K562 (cell line): ENCODE results near the gene MAN2B1. TPM values are rescaled to one million over a fixed set of nuclear protein-coding genes. Genes with fewer than 3 reads are reported as not detected.

Experiments used
- BCL6 ChIP-seq: fragments of 250-450 bp; sonication (Bioruptor Pico); IDR thresholded peaks from 2 replicates; pipeline ENCODE4 v1.4.0; 2020
- CXXC5 ChIP-seq: fragments of 250-450 bp; sonication (Bioruptor Pico); IDR thresholded peaks from 2 replicates; pipeline ENCODE4 v1.8.0; 2022; ENCODE audit warnings: inconsistent platforms, mild to moderate bottlenecking, moderate library complexity
- EWSR1 ChIP-seq: fragments of 450-650 bp; IDR thresholded peaks from 2 replicates; pipeline ENCODE4 v1.6.1; 2018; ENCODE audit warnings: borderline replicate concordance, mild to moderate bottlenecking, low read depth, moderate library complexity; ENCODE audit not compliant: partially characterized antibody
- GTF2A2 ChIP-seq: IDR thresholded peaks from 2 replicates; pipeline ENCODE4 v1.6.1; 2016; ENCODE audit warnings: mild to moderate bottlenecking, missing genetic modification characterization, missing compliant biosample characterization
- PKNOX1 ChIP-seq: fragments of 450-650 bp; IDR thresholded peaks from 2 replicates; pipeline ENCODE4 v1.6.1; 2016
- RAD21 ChIP-seq, 2 experiments: fragments of 250-450 bp in 1 of 2; fragments of 450-650 bp in 1 of 2; sonication (Bioruptor Pico) in 1 of 2; formaldehyde crosslinking in 1 of 2; IDR thresholded peaks in 1 of 2; conservative IDR thresholded peaks in 1 of 2; 2 replicates each; pipeline versions ENCODE4 v1.4.0 to v1.8.0; 2020 to 2022; ENCODE audit warnings: mild to moderate bottlenecking in 2 of 2, moderate library complexity in 1 of 2
- SMC3 ChIP-seq: conservative IDR thresholded peaks from 2 replicates; pipeline ENCODE4 v1.6.1; 2011; ENCODE audit warnings: low read depth, low read length, improper control_type of control experiment; ENCODE audit not compliant: insufficient read depth
- SNAPC5 ChIP-seq: fragments of 250-450 bp; sonication (Bioruptor Pico); IDR thresholded peaks from 2 replicates; pipeline ENCODE4 v1.8.0; 2021; ENCODE audit warnings: moderate library complexity, mild to moderate bottlenecking, inconsistent platforms
- SP2 ChIP-seq: IDR thresholded peaks from 2 replicates; pipeline ENCODE4 v1.6.1; 2011; ENCODE audit warnings: mild to moderate bottlenecking, low read depth, low read length, moderate library complexity; ENCODE audit not compliant: poor library complexity, severe bottlenecking; ENCODE audit errors: extremely low read depth
- WHSC1 ChIP-seq: IDR thresholded peaks from one replicate; pipeline ENCODE4 v1.6.1; 2012; ENCODE audit warnings: low read length, control low read depth, inconsistent platforms
- ZNF507 ChIP-seq: conservative IDR thresholded peaks from 2 replicates; pipeline ENCODE4 v1.6.1; 2017; ENCODE audit warnings: missing genetic modification characterization, missing compliant biosample characterization
- ZNF518B ChIP-seq: fragments of 250-450 bp; sonication (Bioruptor Pico); IDR thresholded peaks from 2 replicates; pipeline ENCODE4 v1.5.0; 2021; ENCODE audit warnings: mild to moderate bottlenecking, moderate library complexity
- ZNF668 ChIP-seq: fragments of 250-450 bp; sonication (Bioruptor Pico); IDR thresholded peaks from 2 replicates; pipeline ENCODE4 v1.8.0; 2022; ENCODE audit warnings: mild to moderate bottlenecking, inconsistent platforms
- polyA plus RNA-seq, 8 experiments: library from polyadenylated mRNA; depleted of rRNA in 4 of 8; stranded (reverse) in 5 of 8; unstranded in 3 of 8; fragments of >200 nt; fragmentation: Nextera tagmentation in 2 of 8; fragmentation: Illumina TruSeq in 1 of 8; extraction: Ambion mirVana in 2 of 8; extraction: Trizol in 1 of 8; gene quantifications; 2 replicates each; pipeline versions ENCODE4 v1.2.1 to v1.2.3, GENCODE V29; 2011 to 2014; ENCODE audit warnings: inconsistent platforms in 1 of 8, missing spikeins in 1 of 8
- total RNA-seq, 7 experiments: library from RNA; depleted of rRNA in 6 of 7; stranded (reverse); fragments of >200 nt in 6 of 7; fragmentation: Illumina TruSeq in 2 of 7; extraction: Trizol in 2 of 7; gene quantifications; 2 replicates each; pipeline versions ENCODE4 v1.2.1 to v1.2.3, GENCODE V29; 2011 to 2021; ENCODE audit warnings: low replicate concordance in 1 of 7
- TF ChIP-seq, protein P1 (sequence below): fragments of 450-650 bp; IDR thresholded peaks from 2 replicates; pipeline ENCODE4 v1.6.1; 2017; ENCODE audit warnings: antibody characterized with exemption
- TF ChIP-seq, protein P2 (sequence below): sonication (generic); formaldehyde crosslinking; IDR thresholded peaks from 2 replicates; pipeline ENCODE4 v1.8.1; 2023; ENCODE audit warnings: mild to moderate bottlenecking, missing genetic modification reagents
- TF ChIP-seq, protein P3 (sequence below): IDR thresholded peaks from 2 replicates; pipeline ENCODE4 v1.6.1; 2011; ENCODE audit warnings: borderline replicate concordance, low read depth, mild to moderate bottlenecking, moderate library complexity, low read length; ENCODE audit not compliant: insufficient read depth, poor library complexity, severe bottlenecking

MAN2B1 gene
- total and polyA plus RNA-seq, 9 of the 15 experiments (the other 6 are each of a cell fraction or from before 2014, with no cell fraction given): 0.59 to 33.8 (median 11.4) TPM

GRCh38 chr19:12648088-12648487, 18.5 kb downstream of the MAN2B1 start (continued):
- TF ChIP-seq EWSR1: no peak
- no peak for TF ChIP-seq PKNOX1
- TF ChIP-seq RAD21 (CRISPR knock-in tag; conservative IDR thresholded peaks at IDR 0.05 in 1 of 2, IDR thresholded peaks at IDR 0.05 in 1 of 2): peak in 1 of 2 experiments; percentile 27; a peak in 2 of 4 replicates
- TF ChIP-seq ZNF507 (tag): no peak
- TF ChIP-seq, protein P1, sequence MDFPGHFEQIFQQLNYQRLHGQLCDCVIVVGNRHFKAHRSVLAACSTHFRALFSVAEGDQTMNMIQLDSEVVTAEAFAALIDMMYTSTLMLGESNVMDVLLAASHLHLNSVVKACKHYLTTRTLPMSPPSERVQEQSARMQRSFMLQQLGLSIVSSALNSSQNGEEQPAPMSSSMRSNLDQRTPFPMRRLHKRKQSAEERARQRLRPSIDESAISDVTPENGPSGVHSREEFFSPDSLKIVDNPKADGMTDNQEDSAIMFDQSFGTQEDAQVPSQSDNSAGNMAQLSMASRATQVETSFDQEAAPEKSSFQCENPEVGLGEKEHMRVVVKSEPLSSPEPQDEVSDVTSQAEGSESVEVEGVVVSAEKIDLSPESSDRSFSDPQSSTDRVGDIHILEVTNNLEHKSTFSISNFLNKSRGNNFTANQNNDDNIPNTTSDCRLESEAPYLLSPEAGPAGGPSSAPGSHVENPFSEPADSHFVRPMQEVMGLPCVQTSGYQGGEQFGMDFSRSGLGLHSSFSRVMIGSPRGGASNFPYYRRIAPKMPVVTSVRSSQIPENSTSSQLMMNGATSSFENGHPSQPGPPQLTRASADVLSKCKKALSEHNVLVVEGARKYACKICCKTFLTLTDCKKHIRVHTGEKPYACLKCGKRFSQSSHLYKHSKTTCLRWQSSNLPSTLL: no peak
- TF ChIP-seq SMC3: no peak
- TF ChIP-seq, protein P2, sequence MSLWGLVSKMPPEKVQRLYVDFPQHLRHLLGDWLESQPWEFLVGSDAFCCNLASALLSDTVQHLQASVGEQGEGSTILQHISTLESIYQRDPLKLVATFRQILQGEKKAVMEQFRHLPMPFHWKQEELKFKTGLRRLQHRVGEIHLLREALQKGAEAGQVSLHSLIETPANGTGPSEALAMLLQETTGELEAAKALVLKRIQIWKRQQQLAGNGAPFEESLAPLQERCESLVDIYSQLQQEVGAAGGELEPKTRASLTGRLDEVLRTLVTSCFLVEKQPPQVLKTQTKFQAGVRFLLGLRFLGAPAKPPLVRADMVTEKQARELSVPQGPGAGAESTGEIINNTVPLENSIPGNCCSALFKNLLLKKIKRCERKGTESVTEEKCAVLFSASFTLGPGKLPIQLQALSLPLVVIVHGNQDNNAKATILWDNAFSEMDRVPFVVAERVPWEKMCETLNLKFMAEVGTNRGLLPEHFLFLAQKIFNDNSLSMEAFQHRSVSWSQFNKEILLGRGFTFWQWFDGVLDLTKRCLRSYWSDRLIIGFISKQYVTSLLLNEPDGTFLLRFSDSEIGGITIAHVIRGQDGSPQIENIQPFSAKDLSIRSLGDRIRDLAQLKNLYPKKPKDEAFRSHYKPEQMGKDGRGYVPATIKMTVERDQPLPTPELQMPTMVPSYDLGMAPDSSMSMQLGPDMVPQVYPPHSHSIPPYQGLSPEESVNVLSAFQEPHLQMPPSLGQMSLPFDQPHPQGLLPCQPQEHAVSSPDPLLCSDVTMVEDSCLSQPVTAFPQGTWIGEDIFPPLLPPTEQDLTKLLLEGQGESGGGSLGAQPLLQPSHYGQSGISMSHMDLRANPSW (CRISPR knock-in tag): no peak
- no peak for TF ChIP-seq SNAPC5 (CRISPR knock-in tag)
- no peak for TF ChIP-seq SP2
- TF ChIP-seq GTF2A2: no peak
- TF ChIP-seq ZNF518B: no peak
- TF ChIP-seq BCL6 (CRISPR knock-in tag): no peak
- no peak for TF ChIP-seq WHSC1
- TF ChIP-seq, protein P3, sequence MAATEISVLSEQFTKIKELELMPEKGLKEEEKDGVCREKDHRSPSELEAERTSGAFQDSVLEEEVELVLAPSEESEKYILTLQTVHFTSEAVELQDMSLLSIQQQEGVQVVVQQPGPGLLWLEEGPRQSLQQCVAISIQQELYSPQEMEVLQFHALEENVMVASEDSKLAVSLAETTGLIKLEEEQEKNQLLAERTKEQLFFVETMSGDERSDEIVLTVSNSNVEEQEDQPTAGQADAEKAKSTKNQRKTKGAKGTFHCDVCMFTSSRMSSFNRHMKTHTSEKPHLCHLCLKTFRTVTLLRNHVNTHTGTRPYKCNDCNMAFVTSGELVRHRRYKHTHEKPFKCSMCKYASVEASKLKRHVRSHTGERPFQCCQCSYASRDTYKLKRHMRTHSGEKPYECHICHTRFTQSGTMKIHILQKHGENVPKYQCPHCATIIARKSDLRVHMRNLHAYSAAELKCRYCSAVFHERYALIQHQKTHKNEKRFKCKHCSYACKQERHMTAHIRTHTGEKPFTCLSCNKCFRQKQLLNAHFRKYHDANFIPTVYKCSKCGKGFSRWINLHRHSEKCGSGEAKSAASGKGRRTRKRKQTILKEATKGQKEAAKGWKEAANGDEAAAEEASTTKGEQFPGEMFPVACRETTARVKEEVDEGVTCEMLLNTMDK: peak; percentile 55
- peak; percentile 15; the same call in 1 of the 2 replicates for TF ChIP-seq CXXC5
- TF ChIP-seq ZNF668 (CRISPR knock-in tag): no peak
